HepG2 (cell line): ENCODE measurements around the gene RESP18. TPM values are rescaled to one million over a fixed set of nuclear protein-coding genes. Genes with fewer than 3 reads are reported as not detected.

Experiments used
- CEBPG ChIP-seq: IDR thresholded peaks from 2 replicates; pipeline ENCODE4 v1.6.1; 2016
- FOXA3 ChIP-seq: IDR thresholded peaks from 2 replicates; pipeline ENCODE4 v1.6.1; 2016; ENCODE audit warnings: missing genetic modification reagents, missing compliant biosample characterization
- HDAC2 ChIP-seq: sonication (generic); formaldehyde crosslinking; IDR thresholded peaks from 2 replicates; pipeline ENCODE4 v1.4.0; 2020; ENCODE audit warnings: missing genetic modification reagents
- HNF4A ChIP-seq: sonication (generic); formaldehyde crosslinking; IDR thresholded peaks from 2 replicates; pipeline ENCODE4 v1.4.0; 2020; ENCODE audit warnings: missing genetic modification reagents
- HOXA3 ChIP-seq: sonication (generic); formaldehyde crosslinking; IDR thresholded peaks from 2 replicates; pipeline ENCODE4 v1.5.0; 2020; ENCODE audit warnings: missing genetic modification reagents
- MEIS1 ChIP-seq: sonication (generic); formaldehyde crosslinking; IDR thresholded peaks from 2 replicates; pipeline ENCODE4 v1.9.0; 2021; ENCODE audit warnings: mild to moderate bottlenecking, missing genetic modification reagents, moderate library complexity, borderline replicate concordance
- SMAD1 ChIP-seq: sonication (generic); formaldehyde crosslinking; IDR thresholded peaks from 2 replicates; pipeline ENCODE4 v1.4.0; 2020; ENCODE audit warnings: missing genetic modification reagents, low read depth, mild to moderate bottlenecking, borderline replicate concordance
- SOX6 ChIP-seq, 2 experiments: fragments of 450-650 bp in 1 of 2; sonication (generic) in 1 of 2; formaldehyde crosslinking in 1 of 2; IDR thresholded peaks; 2 replicates each; pipeline versions ENCODE4 v1.4.0 to v1.6.1; 2017 to 2020; ENCODE audit warnings: antibody characterized with exemption in 1 of 2, mild to moderate bottlenecking in 1 of 2, missing genetic modification reagents in 1 of 2
- XRCC5 ChIP-seq: fragments of 200-400 bp; formaldehyde crosslinking; optimal IDR thresholded peaks from 2 replicates; pipeline ENCODE3; 2017; ENCODE audit warnings: mild to moderate bottlenecking, low read length
- ZFP36 ChIP-seq: fragments of 150-350 bp; IDR thresholded peaks from 2 replicates; pipeline ENCODE4 v1.6.1; 2018; ENCODE audit warnings: borderline replicate concordance, low read length, low read depth; ENCODE audit not compliant: partially characterized antibody
- ZNF343 ChIP-seq: sonication (generic); formaldehyde crosslinking; IDR thresholded peaks from 2 replicates; pipeline ENCODE4 v1.4.0; 2020; ENCODE audit warnings: mild to moderate bottlenecking, missing genetic modification reagents
- ZNF574 ChIP-seq: sonication (generic); formaldehyde crosslinking; IDR thresholded peaks from 2 replicates; pipeline ENCODE4 v1.4.0; 2020; ENCODE audit warnings: missing genetic modification reagents
- ZNF605 ChIP-seq: sonication (generic); formaldehyde crosslinking; IDR thresholded peaks from 2 replicates; pipeline ENCODE4 v1.8.0; 2022; ENCODE audit warnings: mild to moderate bottlenecking, missing genetic modification reagents
- ZNF614 ChIP-seq: IDR thresholded peaks from 2 replicates; pipeline ENCODE4 v1.6.1; 2018; ENCODE audit warnings: missing biosample characterization, missing genetic modification reagents, inconsistent platforms, borderline replicate concordance
- polyA plus RNA-seq, 8 experiments: library from polyadenylated mRNA; depleted of rRNA in 3 of 8; stranded (reverse) in 7 of 8; unstranded in 1 of 8; fragments of >200 nt; fragmentation: Illumina TruSeq in 4 of 8; extraction: Trizol in 4 of 8; gene quantifications; 2 replicates each; pipeline versions ENCODE4 v1.2.1 to v1.2.3, GENCODE V29; 2011 to 2016; ENCODE audit warnings: low read depth in 4 of 8, missing spikeins in 1 of 8, mixed read lengths in 1 of 8; ENCODE audit not compliant: insufficient read depth in 1 of 8
- total RNA-seq, 5 experiments: library from RNA; depleted of rRNA; stranded (reverse); fragments of >200 nt; fragmentation: Illumina TruSeq; extraction: Trizol; gene quantifications; 2 replicates each; pipeline ENCODE4 v1.2.3, GENCODE V29; 2016; ENCODE audit warnings: low read depth in 1 of 5
- TF ChIP-seq, protein P1 (sequence below): sonication (generic); formaldehyde crosslinking; IDR thresholded peaks from 2 replicates; pipeline ENCODE4 v1.8.0; 2022; ENCODE audit warnings: missing genetic modification reagents, mild to moderate bottlenecking, borderline replicate concordance
- TF ChIP-seq, protein P2 (sequence below), 2 experiments: sonication (generic) in 1 of 2; formaldehyde crosslinking in 1 of 2; IDR thresholded peaks; 2 replicates each; pipeline versions ENCODE4 v1.4.0 to v1.6.1; 2016 to 2020; ENCODE audit warnings: borderline replicate concordance in 1 of 2, low read depth in 1 of 2, mild to moderate bottlenecking in 1 of 2, missing genetic modification reagents in 1 of 2

The RESP18 gene
- total and polyA plus RNA-seq, 2 of the 13 experiments (the other 11 are each of a cell fraction or from before 2014, with no cell fraction given): not detected

DNA sequence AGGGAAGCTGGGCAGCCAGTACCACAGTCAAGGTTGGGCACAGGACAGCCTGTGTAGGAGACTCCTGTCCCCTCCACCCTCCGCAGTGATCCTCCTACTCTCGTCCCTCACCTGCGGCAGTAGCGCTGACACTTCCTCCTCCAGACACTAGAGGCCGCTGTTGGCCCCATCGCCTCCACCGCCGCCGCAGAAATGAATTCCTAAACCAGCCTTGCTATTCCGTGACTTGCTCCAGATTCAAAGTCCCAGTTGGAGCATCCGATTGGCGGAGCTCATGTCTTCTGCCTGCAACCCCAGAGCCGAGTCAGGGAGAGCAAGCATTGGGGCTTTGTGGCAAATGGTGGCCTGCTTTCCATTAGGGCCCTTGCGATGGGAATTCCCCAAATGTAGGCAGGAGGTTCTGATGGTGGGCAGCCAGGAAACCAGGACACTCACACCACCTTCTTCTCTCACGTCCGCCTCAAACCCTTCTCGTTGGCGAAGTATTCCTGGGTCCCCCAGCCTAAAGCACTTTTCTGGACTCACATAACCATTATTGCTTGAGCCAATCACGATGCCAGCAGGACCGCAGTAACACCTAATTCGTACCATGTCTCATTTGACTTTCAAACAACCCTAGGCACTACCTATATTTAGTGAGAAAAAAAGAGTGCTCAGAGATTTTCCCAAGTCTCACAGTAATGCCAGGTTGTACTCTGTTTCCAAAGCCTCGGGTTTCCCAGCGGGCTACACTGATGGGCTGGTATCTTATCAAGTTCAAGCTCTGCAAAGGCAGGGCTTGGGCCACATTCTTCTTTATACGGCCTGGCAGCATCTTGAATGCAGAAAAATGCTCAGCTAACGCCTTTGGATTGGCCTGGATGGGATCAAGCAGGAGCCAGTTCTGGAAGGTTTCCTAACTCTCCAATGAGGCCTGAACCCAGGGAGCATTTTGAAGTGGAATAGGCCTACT, 54.6 kb downstream of the RESP18 start (continued):
- peak; percentile 13; the same call in 1 of the 2 replicates for TF ChIP-seq HNF4A (CRISPR knock-in tag)
- TF ChIP-seq SOX6 (IDR thresholded peaks at IDR 0.05): no peak
- TF ChIP-seq SOX6 (CRISPR knock-in tag; IDR thresholded peaks at IDR 0.05): peak; percentile 50
- TF ChIP-seq ZNF614 (CRISPR knock-in tag): peak; percentile 48; the same call in 1 of the 2 replicates
- peak; percentile 98 for TF ChIP-seq XRCC5
- peak; percentile 51; the same call in 1 of the 2 replicates for TF ChIP-seq HDAC2 (CRISPR knock-in tag)
- peak; percentile 78; the same call in 1 of the 2 replicates for TF ChIP-seq SMAD1 (CRISPR knock-in tag)
- 0 out of 2 replicates have a peak, but pooled peaks have one; percentile 21 for TF ChIP-seq ZNF605 (CRISPR knock-in tag)
- TF ChIP-seq, protein P1, sequence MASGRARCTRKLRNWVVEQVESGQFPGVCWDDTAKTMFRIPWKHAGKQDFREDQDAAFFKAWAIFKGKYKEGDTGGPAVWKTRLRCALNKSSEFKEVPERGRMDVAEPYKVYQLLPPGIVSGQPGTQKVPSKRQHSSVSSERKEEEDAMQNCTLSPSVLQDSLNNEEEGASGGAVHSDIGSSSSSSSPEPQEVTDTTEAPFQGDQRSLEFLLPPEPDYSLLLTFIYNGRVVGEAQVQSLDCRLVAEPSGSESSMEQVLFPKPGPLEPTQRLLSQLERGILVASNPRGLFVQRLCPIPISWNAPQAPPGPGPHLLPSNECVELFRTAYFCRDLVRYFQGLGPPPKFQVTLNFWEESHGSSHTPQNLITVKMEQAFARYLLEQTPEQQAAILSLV (CRISPR knock-in tag): peak; percentile 65; the same call in 1 of the 2 replicates
- peak; percentile 65; the same call in 1 of the 2 replicates for TF ChIP-seq HOXA3 (CRISPR knock-in tag)
- 0 out of 2 replicates have a peak, but pooled peaks have one; percentile 42 for TF ChIP-seq MEIS1
- peak; percentile 97 for TF ChIP-seq ZNF574 (CRISPR knock-in tag)
- 0 out of 2 replicates have a peak, but pooled peaks have one; percentile 47 for TF ChIP-seq ZNF343 (CRISPR knock-in tag)
- TF ChIP-seq CEBPG: 0 out of 2 replicates have a peak, but pooled peaks have one; percentile 20
- TF ChIP-seq, protein P2, sequence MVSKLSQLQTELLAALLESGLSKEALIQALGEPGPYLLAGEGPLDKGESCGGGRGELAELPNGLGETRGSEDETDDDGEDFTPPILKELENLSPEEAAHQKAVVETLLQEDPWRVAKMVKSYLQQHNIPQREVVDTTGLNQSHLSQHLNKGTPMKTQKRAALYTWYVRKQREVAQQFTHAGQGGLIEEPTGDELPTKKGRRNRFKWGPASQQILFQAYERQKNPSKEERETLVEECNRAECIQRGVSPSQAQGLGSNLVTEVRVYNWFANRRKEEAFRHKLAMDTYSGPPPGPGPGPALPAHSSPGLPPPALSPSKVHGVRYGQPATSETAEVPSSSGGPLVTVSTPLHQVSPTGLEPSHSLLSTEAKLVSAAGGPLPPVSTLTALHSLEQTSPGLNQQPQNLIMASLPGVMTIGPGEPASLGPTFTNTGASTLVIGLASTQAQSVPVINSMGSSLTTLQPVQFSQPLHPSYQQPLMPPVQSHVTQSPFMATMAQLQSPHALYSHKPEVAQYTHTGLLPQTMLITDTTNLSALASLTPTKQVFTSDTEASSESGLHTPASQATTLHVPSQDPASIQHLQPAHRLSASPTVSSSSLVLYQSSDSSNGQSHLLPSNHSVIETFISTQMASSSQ (IDR thresholded peaks at IDR 0.05; ENCODE audit: low read depth): no peak
- TF ChIP-seq, protein P2 (CRISPR knock-in tag; IDR thresholded peaks at IDR 0.05; ENCODE audit: borderline replicate concordance): no peak
- TF ChIP-seq ZFP36: no peak
- TF ChIP-seq FOXA3 (CRISPR knock-in tag): peak; percentile 40; the same call in 1 of the 2 replicates
